ENCODE data around the gene LRRC51.
"Not testable (repeated sequence)": the region's sequence is repeated elsewhere in the genome, so short reads cannot be mapped to it uniquely, and the experiment has no call there.

Gene LRRC51

DNA sequence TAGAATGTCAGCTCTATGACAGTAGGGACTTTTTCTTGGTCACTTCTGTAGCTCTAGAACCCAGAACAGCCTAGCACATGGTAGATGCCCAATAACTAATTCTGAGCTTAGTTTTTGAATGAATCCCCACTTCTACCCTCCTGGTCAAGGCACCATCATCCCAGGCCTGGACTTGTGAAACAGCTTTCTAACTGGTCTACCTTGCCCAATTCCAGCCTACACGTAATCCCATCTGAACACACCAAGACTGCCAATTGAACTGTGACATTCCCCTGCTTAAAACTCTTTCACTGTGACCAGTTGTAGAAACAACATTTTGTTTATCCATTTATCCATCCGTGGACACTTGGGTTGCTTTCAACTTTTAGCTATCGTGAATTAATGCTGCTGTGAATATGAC, 48.7 kb downstream of the LRRC51 start:
- TF ChIP-seq EZH2phosphoT487 (IDR thresholded peaks at IDR 0.05; ENCODE audit: low read length) (no peak), EZH2 (optimal IDR thresholded peaks at IDR 0.05; ENCODE audit: low read depth, low read length) (no peak)
- Histone ChIP-seq H3K4me3 (ENCODE audit: low read length) (no peak overlapping the region), H3K36me3 (replicated peaks; ENCODE audit: insufficient read depth, low read length) (no peaks in the 10 kb centered on the region), H3F3A (ENCODE audit: insufficient read depth, low read length) (no peaks in the 10 kb centered on the region), H4K20me1 (ENCODE audit: insufficient read depth, low read length) (no peaks in the 10 kb centered on the region), H2AFZ (ENCODE audit: low read length) (no peak overlapping the region), H3K79me2 (ENCODE audit: low read length) (no peaks in the 10 kb centered on the region), H3K4me2 (ENCODE audit: low read depth, low read length) (no peak overlapping the region), H3K4me1 (ENCODE audit: low read length) (no peaks in the 10 kb centered on the region), H3K9ac (ENCODE audit: low read length) (no peak overlapping the region), H3K27me3 (replicated peaks; ENCODE audit: insufficient read depth, low read length) (no peaks in the 10 kb centered on the region), H3K9me2 (replicated peaks; ENCODE audit: insufficient read depth, low read length) (no peaks in the 10 kb centered on the region), H3K9me3 (replicated peaks; ENCODE audit: insufficient read depth, low read length) (no peaks in the 10 kb centered on the region), H3K27ac (ENCODE audit: low read length) (no peak overlapping the region)
- no peak for DNase-seq

DNA sequence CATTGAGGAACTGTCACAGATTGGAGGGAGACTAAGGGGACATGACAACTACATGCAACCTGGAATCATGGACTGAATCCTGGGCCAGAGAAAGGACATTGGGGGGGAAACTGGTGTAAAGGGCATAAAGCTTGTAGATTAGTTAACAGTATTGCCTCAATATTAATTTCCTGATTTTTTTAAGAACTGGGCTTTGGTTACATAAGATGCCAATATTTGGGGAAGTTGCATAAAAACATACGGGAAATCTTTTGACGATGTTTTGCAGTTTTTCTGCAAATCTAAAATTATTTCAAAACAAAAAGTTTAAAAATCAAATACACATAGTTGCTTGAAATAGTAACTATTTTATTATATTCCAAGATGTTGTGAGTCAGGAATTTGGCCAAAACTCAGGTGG, 52.0 kb downstream of the LRRC51 start:
- Histone ChIP-seq H3K9me2 (replicated peaks; ENCODE audit: insufficient read depth, low read length) (no peaks in the 10 kb centered on the region), H3K4me3 (ENCODE audit: low read length) (no peak overlapping the region), H3K27me3 (replicated peaks; ENCODE audit: insufficient read depth, low read length) (no peaks in the 10 kb centered on the region), H3K4me1 (ENCODE audit: low read length) (no peaks in the 10 kb centered on the region), H3F3A (ENCODE audit: insufficient read depth, low read length) (no peaks in the 10 kb centered on the region), H4K20me1 (ENCODE audit: insufficient read depth, low read length) (no peaks in the 10 kb centered on the region), H3K36me3 (replicated peaks; ENCODE audit: insufficient read depth, low read length) (no peaks in the 10 kb centered on the region), H3K4me2 (ENCODE audit: low read depth, low read length) (no peak overlapping the region), H3K9me3 (replicated peaks; ENCODE audit: insufficient read depth, low read length) (no peaks in the 10 kb centered on the region), H3K79me2 (ENCODE audit: low read length) (no peaks in the 10 kb centered on the region), H2AFZ (ENCODE audit: low read length) (no peak overlapping the region), H3K9ac (ENCODE audit: low read length) (no peak overlapping the region), H3K27ac (ENCODE audit: low read length) (no peak overlapping the region)
- TF ChIP-seq EZH2phosphoT487 (IDR thresholded peaks at IDR 0.05; ENCODE audit: low read length) (no peak), EZH2 (optimal IDR thresholded peaks at IDR 0.05; ENCODE audit: low read depth, low read length) (no peak)
- TF ChIP-seq, protein P1, sequence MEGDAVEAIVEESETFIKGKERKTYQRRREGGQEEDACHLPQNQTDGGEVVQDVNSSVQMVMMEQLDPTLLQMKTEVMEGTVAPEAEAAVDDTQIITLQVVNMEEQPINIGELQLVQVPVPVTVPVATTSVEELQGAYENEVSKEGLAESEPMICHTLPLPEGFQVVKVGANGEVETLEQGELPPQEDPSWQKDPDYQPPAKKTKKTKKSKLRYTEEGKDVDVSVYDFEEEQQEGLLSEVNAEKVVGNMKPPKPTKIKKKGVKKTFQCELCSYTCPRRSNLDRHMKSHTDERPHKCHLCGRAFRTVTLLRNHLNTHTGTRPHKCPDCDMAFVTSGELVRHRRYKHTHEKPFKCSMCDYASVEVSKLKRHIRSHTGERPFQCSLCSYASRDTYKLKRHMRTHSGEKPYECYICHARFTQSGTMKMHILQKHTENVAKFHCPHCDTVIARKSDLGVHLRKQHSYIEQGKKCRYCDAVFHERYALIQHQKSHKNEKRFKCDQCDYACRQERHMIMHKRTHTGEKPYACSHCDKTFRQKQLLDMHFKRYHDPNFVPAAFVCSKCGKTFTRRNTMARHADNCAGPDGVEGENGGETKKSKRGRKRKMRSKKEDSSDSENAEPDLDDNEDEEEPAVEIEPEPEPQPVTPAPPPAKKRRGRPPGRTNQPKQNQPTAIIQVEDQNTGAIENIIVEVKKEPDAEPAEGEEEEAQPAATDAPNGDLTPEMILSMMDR (IDR thresholded peaks at IDR 0.05; ENCODE audit: low read length), result no peak
- DNase-seq, result no peak

DNA sequence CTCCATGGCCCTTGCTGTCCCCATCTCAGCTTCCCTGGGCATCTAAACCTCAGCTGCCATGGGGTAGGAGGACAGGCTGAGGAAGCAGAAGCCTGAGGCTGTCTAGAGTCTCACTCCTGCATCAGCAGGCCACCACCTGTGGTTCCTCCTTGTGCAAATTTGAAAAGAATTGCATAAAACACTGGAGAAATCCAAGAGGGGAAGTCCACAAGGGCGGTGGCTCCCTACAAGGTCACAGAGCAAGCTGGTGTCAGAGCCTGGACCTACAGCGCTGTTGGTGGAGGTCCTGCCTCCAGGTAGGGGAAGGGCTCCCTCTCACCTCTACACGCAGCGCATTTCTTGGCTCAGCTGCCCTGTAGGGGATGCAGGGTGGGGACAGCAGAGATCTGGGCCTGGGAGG, 54.8 kb downstream of the LRRC51 start, which contains the start of gene FOLR3:
TSS of gene FOLR3 (plus strand) at position 253 of the 400 bp plus-strand sequence. CDS start 228 bp downstream, outside the sequence.
- not testable (repeated sequence) for H3K9me2 ChIP-seq (replicated peaks; ENCODE audit: insufficient read depth, low read length); H3K9ac ChIP-seq (ENCODE audit: low read length); H3K27ac ChIP-seq (ENCODE audit: low read length); H3K4me1 ChIP-seq (ENCODE audit: low read length); DNase-seq; H3K4me3 ChIP-seq (ENCODE audit: low read length); H4K20me1 ChIP-seq (ENCODE audit: insufficient read depth, low read length); H3F3A ChIP-seq (ENCODE audit: insufficient read depth, low read length); H3K36me3 ChIP-seq (replicated peaks; ENCODE audit: insufficient read depth, low read length); H2AFZ ChIP-seq (ENCODE audit: low read length); H3K9me3 ChIP-seq (replicated peaks; ENCODE audit: insufficient read depth, low read length); H3K4me2 ChIP-seq (ENCODE audit: low read depth, low read length); H3K79me2 ChIP-seq (ENCODE audit: low read length); H3K27me3 ChIP-seq (replicated peaks; ENCODE audit: insufficient read depth, low read length)

DNA sequence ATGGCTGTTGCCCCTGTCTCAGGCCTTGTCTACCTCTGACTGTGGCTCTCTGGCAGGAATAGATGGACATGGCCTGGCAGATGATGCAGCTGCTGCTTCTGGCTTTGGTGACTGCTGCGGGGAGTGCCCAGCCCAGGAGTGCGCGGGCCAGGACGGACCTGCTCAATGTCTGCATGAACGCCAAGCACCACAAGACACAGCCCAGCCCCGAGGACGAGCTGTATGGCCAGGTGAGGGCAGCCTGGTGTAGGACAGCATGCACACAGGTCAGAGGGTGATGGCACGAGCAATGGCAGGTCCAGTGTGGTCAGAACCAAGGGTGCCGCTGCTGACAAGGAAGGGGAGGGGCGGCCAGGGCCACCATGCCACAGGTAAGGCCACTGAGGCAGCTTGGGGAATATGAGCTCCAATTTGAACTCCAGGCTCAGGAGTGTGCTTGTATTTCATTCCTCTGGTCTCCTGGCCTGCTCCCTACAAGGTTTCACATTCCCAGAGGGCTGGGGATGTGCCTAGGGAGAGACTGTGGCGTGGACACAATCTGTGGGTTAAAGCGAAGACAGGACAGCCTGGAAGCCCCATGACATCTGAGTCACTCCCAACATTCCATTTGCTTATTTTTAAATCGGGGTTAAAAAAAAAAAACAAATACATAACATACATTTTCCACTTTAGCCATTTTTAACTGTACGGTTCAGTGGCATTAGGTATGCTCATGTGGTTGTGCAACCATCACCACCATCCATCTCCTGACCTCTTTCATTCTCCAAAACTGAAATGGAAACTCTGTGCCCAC, 55.4 kb downstream of the LRRC51 start:
- H3K36me3 ChIP-seq (replicated peaks; ENCODE audit: insufficient read depth, low read length), result no peaks in the 10 kb centered on the region
- H2AFZ ChIP-seq (ENCODE audit: low read length), result no peak overlapping the region
- DNase-seq, result no peak
- no peaks in the 10 kb centered on the region for H3K79me2 ChIP-seq (ENCODE audit: low read length)
- H4K20me1 ChIP-seq (ENCODE audit: insufficient read depth, low read length), result no peaks in the 10 kb centered on the region
- no peaks in the 10 kb centered on the region for H3F3A ChIP-seq (ENCODE audit: insufficient read depth, low read length)
- H3K27me3 ChIP-seq (replicated peaks; ENCODE audit: insufficient read depth, low read length), result no peaks in the 10 kb centered on the region
- H3K27ac ChIP-seq (ENCODE audit: low read length), result no peak overlapping the region
- TF ChIP-seq EZH2 (optimal IDR thresholded peaks at IDR 0.05; ENCODE audit: low read depth, low read length) (no peak), EZH2phosphoT487 (IDR thresholded peaks at IDR 0.05; ENCODE audit: low read length) (no peak)
- TF ChIP-seq, protein P1 (IDR thresholded peaks at IDR 0.05; ENCODE audit: low read length), result no peak
- no peaks in the 10 kb centered on the region for H3K9me3 ChIP-seq (replicated peaks; ENCODE audit: insufficient read depth, low read length)
- H3K4me1 ChIP-seq (ENCODE audit: low read length), result no peaks in the 10 kb centered on the region
- H3K4me3 ChIP-seq (ENCODE audit: low read length), result no peak overlapping the region
- H3K4me2 ChIP-seq (ENCODE audit: low read depth, low read length), result no peak overlapping the region
- no peaks in the 10 kb centered on the region for H3K9me2 ChIP-seq (replicated peaks; ENCODE audit: insufficient read depth, low read length)
- H3K9ac ChIP-seq (ENCODE audit: low read length), result no peak overlapping the region
